Measurements from ENCODE around the gene LBX1.

The LBX1 gene

DNA sequence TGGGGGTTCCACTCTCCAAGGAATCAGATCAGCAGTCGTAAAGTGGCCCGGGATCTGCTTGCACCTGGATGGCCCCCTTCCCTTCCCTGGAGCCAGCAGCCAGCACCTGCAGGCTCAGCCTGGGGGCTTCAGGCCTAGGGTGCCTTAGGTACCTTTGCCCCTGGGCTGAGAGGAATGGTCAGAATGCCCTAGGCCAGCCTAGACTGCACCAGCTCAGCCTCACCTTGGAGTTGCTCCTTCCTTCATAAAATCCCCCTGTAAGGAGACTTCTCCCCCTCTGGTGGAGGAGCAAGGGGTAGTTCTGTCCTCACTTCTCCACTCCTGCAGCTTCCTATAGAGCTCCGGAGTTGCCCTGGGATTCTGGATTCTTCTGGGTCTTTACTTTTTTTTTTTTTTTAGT lies 32.4 kb upstream of the LBX1 start:
- Histone ChIP-seq H3K4me1 (ENCODE audit: insufficient read depth, low read length) (no peaks in the 10 kb centered on the region), H3K27ac (ENCODE audit: low read depth, low read length) (no peak overlapping the region), H3K4me3 (ENCODE audit: low read depth in 1 of 2, low read length in 2 of 2) (no peak overlapping the region), H3K9ac (ENCODE audit: low read length) (no peak overlapping the region), H3K27me3 (ENCODE audit: control insufficient read depth in 1 of 2, insufficient read depth in 2 of 2, low read length in 2 of 2) (peaks cover 4 to 14% of the 10 kb centered on the region in 2 donors), H3K36me3 (ENCODE audit: insufficient read depth, low read length) (no peaks in the 10 kb centered on the region), H3K9me3 (ENCODE audit: low read length) (peaks cover 5% of the 10 kb centered on the region)

DNA sequence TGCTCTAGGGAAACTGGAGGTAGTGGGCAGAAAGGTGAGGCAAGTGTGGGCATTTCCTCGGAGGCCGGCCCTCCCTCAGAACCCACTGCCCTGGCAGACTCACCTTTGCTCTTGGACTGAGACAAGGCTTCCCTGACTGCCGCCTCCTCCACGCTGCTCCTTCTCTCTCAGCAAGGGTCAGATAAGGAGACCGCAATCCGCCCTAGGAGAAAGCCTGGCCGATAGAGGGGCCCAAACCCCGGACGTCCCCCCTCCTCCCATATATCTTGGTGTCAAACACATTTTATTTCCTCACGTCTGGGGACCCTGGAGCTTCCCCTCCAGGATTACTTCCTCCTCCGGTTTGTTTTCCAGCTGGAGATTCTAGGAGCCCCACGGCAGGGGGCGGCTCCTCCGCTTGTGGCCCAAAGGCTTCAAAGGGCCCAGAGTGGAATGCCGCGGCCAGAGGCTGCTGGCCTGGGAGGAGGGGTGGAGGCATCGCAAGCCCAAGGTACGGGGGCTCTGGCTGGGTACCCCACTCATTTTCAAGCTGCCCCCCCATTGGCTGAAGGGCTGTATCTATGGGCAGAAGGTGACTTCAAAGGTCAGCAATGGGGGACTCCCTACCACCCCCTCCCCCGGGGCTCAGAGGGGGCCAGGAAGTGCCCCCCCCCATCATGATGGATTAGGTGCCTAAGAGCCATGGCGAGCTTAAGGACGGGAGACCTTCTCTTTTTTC lies 31.7 kb upstream of the LBX1 start:
- Histone ChIP-seq H3K27ac (ENCODE audit: low read depth, low read length) (no peak overlapping the region), H3K4me1 (ENCODE audit: insufficient read depth, low read length) (no peaks in the 10 kb centered on the region), H3K36me3 (ENCODE audit: insufficient read depth, low read length) (no peaks in the 10 kb centered on the region), H3K27me3 (ENCODE audit: control insufficient read depth in 1 of 2, insufficient read depth in 2 of 2, low read length in 2 of 2) (peaks cover 4 to 14% of the 10 kb centered on the region in 2 donors), H3K9me3 (ENCODE audit: low read length) (peaks cover 5% of the 10 kb centered on the region), H3K4me3 (ENCODE audit: low read depth in 1 of 2, low read length in 2 of 2) (no peak overlapping the region), H3K9ac (ENCODE audit: low read length) (no peak overlapping the region)

DNA sequence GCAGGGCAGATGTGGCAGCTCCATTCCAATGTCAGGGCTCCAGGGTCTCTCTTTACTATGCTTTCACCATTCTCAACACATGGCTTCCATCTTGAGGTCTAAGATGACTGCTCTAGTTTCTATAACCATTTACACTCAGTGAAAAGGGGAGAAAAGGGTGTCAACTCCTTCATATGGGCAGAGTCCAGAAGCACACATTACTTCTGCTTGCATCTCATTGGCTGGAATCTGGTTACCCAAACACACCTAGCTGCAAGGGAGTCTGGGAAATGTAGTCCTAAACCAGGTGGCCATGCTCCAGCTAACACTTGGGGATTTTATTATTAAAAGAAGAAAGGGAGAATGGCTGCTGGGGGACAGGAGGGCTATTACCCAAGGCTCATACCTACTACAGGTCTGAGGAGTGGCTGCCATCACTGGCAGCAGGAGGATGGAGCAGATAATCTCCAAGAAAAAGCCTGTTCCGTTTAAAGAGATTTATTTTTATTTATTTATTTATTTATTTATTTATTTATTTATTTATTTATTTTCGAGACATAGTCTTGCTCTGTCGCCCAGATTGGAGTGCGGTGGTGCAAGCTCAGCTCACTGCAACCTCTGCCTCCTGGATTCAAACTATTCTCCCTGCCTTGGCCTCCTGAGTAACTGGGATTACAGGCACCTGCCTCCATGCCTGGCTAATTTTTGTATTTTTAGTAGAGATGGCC lies 29.1 kb upstream of the LBX1 start:
- Histone ChIP-seq H3K27me3 (ENCODE audit: control insufficient read depth in 1 of 2, insufficient read depth in 2 of 2, low read length in 2 of 2) (peaks cover 4 to 16% of the 10 kb centered on the region in 2 donors), H3K4me3 (ENCODE audit: low read depth in 1 of 2, low read length in 2 of 2) (no peak overlapping the region), H3K27ac (ENCODE audit: low read depth, low read length) (no peak overlapping the region), H3K36me3 (ENCODE audit: insufficient read depth, low read length) (no peaks in the 10 kb centered on the region), H3K9me3 (ENCODE audit: low read length) (peaks cover 5% of the 10 kb centered on the region), H3K4me1 (ENCODE audit: insufficient read depth, low read length) (no peaks in the 10 kb centered on the region), H3K9ac (ENCODE audit: low read length) (no peak overlapping the region)

DNA sequence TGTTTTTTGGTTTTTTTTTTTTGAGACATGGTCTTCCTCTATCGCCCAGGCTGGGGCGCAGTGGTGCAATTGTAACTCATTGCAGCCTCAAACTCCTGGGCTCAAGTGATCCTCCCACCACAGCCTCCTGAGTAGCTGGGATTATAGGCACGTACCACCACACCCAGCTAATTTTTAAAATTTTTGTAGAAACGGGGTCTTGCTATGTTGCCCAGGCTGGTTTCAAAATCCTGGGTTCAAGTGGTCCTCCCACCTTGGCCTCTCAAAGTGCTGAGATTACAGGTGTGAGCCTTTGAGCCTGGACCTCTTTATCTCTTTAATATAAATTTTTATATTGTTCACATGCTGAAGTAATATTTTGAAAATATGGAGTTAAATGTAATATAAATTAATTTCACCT lies 28.2 kb upstream of the LBX1 start:
- H3K4me3 ChIP-seq (ENCODE audit: low read depth in 1 of 2, low read length in 2 of 2): no peak overlapping the region
- H3K9ac ChIP-seq (ENCODE audit: low read length): no peak overlapping the region
- H3K27me3 ChIP-seq (ENCODE audit: control insufficient read depth in 1 of 2, insufficient read depth in 2 of 2, low read length in 2 of 2): peaks cover 4 to 18% of the 10 kb centered on the region in 2 donors
- H3K36me3 ChIP-seq (ENCODE audit: insufficient read depth, low read length): no peaks in the 10 kb centered on the region
- H3K9me3 ChIP-seq (ENCODE audit: low read length): peaks cover 5% of the 10 kb centered on the region
- H3K4me1 ChIP-seq (ENCODE audit: insufficient read depth, low read length): no peaks in the 10 kb centered on the region
- no peak overlapping the region for H3K27ac ChIP-seq (ENCODE audit: low read depth, low read length)

DNA sequence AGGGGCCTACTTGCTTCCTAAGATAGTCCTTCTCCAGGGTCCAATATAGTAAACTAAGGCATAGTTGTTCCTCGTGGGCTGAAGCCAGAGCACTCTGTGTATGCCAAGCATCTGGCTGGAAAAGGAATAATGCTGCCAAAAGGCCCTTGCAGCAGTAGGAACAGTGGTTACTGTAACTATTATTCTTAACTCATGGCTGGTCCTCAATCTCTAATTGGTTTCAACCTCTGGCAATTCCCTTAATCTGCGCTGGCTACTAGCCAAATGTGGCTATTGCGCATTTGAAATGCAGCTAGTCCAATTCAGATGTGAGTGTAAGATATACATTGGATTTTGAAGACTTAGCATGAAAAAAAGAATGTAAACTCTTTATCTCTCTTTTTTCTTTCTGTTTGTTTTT lies 27.8 kb upstream of the LBX1 start:
- no peak overlapping the region for H3K27ac ChIP-seq (ENCODE audit: low read depth, low read length)
- H3K36me3 ChIP-seq (ENCODE audit: insufficient read depth, low read length): no peaks in the 10 kb centered on the region
- no peaks in the 10 kb centered on the region for H3K4me1 ChIP-seq (ENCODE audit: insufficient read depth, low read length)
- H3K9ac ChIP-seq (ENCODE audit: low read length): no peak overlapping the region
- H3K9me3 ChIP-seq (ENCODE audit: low read length): peaks cover 5% of the 10 kb centered on the region
- H3K27me3 ChIP-seq (ENCODE audit: control insufficient read depth in 1 of 2, insufficient read depth in 2 of 2, low read length in 2 of 2): peaks cover 4 to 15% of the 10 kb centered on the region in 2 donors
- H3K4me3 ChIP-seq (ENCODE audit: low read depth in 1 of 2, low read length in 2 of 2): no peak overlapping the region

DNA sequence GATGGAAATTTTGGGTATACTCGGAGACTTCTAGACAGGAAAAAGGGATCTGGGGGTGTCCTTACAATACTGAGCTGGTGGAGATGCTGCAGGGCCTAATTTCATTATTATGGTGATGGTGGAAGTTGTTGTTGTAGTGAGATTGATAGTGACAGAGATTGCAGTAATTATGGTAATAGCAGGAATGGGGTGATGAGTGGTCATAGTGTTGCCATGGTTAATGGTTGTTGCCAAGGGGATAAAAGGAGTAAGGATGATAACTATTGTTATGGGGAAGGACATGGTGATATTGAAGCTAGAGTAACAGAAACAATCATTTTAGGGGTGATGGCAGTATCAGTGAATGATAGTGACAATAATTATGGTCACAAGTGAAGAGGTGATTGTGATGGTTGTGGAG lies 27.1 kb upstream of the LBX1 start:
- peaks cover 4 to 13% of the 10 kb centered on the region in 2 donors for H3K27me3 ChIP-seq (ENCODE audit: control insufficient read depth in 1 of 2, insufficient read depth in 2 of 2, low read length in 2 of 2)

DNA sequence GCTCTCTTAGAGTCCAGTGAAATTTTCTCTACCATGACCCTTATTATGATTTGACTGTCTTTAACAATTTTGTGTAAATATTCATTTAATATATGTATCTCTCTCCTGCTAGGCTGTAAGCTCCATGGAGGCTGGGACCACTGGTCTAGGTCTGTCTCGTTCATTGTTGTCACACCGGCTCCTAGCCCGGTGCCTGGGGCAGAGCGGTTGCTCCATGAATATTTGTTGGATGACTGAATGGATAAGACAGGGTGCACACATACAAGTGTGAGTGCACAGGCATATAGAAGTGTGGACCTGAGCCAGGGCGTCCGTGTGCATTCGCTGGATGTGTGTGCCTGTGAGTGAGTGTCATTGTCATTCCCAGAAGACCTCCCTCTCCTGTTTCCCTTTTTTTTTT lies 20.9 kb upstream of the LBX1 start:
- Histone ChIP-seq H3K9me3 (ENCODE audit: low read length) (no peaks in the 10 kb centered on the region), H3K27ac (ENCODE audit: low read depth, low read length) (no peak overlapping the region), H3K4me3 (ENCODE audit: low read depth in 1 of 2, low read length in 2 of 2) (no peak overlapping the region), H3K4me1 (ENCODE audit: insufficient read depth, low read length) (no peaks in the 10 kb centered on the region), H3K36me3 (ENCODE audit: insufficient read depth, low read length) (no peaks in the 10 kb centered on the region), H3K27me3 (ENCODE audit: control insufficient read depth in 1 of 2, insufficient read depth in 2 of 2, low read length in 2 of 2) (peaks cover 4 to 14% of the 10 kb centered on the region in 2 donors), H3K9ac (ENCODE audit: low read length) (no peak overlapping the region)

More for the DNA sequence above, 27.1 kb upstream of the LBX1 start:
- peaks cover 5% of the 10 kb centered on the region for H3K9me3 ChIP-seq (ENCODE audit: low read length)
- no peak overlapping the region for H3K27ac ChIP-seq (ENCODE audit: low read depth, low read length)
- no peaks in the 10 kb centered on the region for H3K36me3 ChIP-seq (ENCODE audit: insufficient read depth, low read length)
- H3K9ac ChIP-seq (ENCODE audit: low read length): no peak overlapping the region
- no peak overlapping the region for H3K4me3 ChIP-seq (ENCODE audit: low read depth in 1 of 2, low read length in 2 of 2)
- no peaks in the 10 kb centered on the region for H3K4me1 ChIP-seq (ENCODE audit: insufficient read depth, low read length)

DNA sequence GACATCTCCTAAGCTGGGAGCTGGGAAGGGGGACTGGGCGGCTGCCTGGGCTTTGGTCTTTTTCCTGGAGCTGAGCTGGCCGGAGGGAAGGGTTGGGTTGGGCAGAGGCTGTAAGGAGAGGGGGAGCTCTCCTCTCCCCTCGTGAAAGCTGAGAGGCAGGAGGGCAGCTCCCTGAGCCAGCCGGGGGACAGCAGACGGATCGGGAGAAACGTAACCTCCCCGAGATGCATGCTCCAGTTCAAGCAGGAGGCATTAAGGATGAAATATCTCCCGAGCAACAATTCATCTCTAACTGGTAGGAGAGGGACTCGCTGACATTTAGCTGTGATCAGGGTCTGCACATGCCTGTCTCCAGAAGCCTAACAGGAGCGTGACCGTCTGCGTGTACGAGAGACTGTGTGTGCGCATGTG lies 19.9 kb upstream of the LBX1 start:
- H3K36me3 ChIP-seq (ENCODE audit: insufficient read depth, low read length): no peaks in the 10 kb centered on the region
- no peak overlapping the region for H3K27ac ChIP-seq (ENCODE audit: low read depth, low read length)
- H3K9me3 ChIP-seq (ENCODE audit: low read length): no peaks in the 10 kb centered on the region
- H3K27me3 ChIP-seq (ENCODE audit: control insufficient read depth in 1 of 2, insufficient read depth in 2 of 2, low read length in 2 of 2): peaks cover 4 to 14% of the 10 kb centered on the region in 2 donors
- peaks cover 2% of the 10 kb centered on the region for H3K4me1 ChIP-seq (ENCODE audit: insufficient read depth, low read length)
- no peak overlapping the region for H3K9ac ChIP-seq (ENCODE audit: low read length)
- no peak overlapping the region for H3K4me3 ChIP-seq (ENCODE audit: low read depth in 1 of 2, low read length in 2 of 2)

DNA sequence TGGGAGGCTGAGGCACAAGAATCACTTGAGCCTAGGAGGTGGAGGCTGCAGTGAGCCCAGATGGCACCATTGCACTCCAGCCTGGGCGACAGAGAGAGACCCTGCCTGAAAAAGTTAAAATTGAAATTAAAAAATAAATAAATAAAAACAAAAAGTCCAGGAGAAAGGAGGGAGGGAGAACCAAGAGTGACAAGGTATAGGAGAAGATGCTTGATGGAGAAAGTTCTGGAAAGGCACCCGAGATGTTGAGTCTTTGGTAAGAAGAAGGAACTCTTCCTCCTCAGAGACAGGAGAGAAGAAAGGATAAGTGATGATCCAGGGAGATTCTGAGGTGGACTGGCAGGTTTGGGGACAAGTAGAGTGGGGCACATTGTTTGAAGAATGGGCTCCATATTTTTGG lies 17.4 kb upstream of the LBX1 start:
- H3K4me3 ChIP-seq (ENCODE audit: low read depth in 1 of 2, low read length in 2 of 2): no peak overlapping the region
- H3K36me3 ChIP-seq (ENCODE audit: insufficient read depth, low read length): no peaks in the 10 kb centered on the region
- H3K27me3 ChIP-seq (ENCODE audit: control insufficient read depth in 1 of 2, insufficient read depth in 2 of 2, low read length in 2 of 2): peaks cover 4 to 18% of the 10 kb centered on the region in 2 donors
- H3K9ac ChIP-seq (ENCODE audit: low read length): no peak overlapping the region
- no peak overlapping the region for H3K27ac ChIP-seq (ENCODE audit: low read depth, low read length)
- peaks cover 4% of the 10 kb centered on the region for H3K4me1 ChIP-seq (ENCODE audit: insufficient read depth, low read length)
- no peaks in the 10 kb centered on the region for H3K9me3 ChIP-seq (ENCODE audit: low read length)

DNA sequence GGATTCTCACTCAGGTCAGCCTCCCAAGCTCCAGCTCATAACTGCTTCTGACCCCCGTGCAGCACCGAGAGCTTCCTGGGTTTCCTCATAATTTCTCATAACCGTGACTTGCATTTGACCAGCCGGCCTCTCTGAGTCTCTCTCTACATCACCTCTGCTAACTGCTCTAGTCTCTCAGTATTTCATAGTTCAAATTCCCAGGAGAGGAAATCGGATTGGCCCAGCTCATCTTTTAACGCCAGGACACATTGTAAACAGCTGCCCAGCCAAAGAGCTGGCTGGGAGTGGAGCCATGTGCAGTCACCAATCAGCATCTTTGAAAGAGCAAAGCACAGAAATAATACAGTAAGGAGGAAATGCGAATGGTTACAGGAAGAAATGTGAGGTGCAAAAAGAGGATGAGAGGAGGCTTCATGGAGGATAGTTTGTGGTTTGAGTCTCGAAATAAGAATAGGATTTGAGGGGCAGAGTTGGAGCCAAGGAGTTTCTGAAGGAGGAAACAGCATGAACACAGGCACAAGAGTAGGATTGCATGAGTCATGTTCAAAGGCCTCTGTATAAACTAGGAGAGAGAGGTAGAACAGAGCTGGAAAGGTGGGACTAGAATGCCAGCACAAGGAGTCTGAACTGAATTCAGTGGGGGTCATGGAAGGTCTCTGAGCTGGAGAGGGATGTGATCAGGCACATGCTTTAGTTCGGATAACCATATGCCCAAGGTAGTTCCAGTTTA lies 15.2 kb upstream of the LBX1 start:
- Histone ChIP-seq H3K9ac (ENCODE audit: low read length) (no peak overlapping the region), H3K27me3 (ENCODE audit: control insufficient read depth in 1 of 2, insufficient read depth in 2 of 2, low read length in 2 of 2) (peaks cover 4 to 18% of the 10 kb centered on the region in 2 donors), H3K36me3 (ENCODE audit: insufficient read depth, low read length) (no peaks in the 10 kb centered on the region), H3K27ac (ENCODE audit: low read depth, low read length) (no peak overlapping the region), H3K9me3 (ENCODE audit: low read length) (no peaks in the 10 kb centered on the region), H3K4me3 (ENCODE audit: low read depth in 1 of 2, low read length in 2 of 2) (no peak overlapping the region), H3K4me1 (ENCODE audit: insufficient read depth, low read length) (peaks cover 4% of the 10 kb centered on the region)

DNA sequence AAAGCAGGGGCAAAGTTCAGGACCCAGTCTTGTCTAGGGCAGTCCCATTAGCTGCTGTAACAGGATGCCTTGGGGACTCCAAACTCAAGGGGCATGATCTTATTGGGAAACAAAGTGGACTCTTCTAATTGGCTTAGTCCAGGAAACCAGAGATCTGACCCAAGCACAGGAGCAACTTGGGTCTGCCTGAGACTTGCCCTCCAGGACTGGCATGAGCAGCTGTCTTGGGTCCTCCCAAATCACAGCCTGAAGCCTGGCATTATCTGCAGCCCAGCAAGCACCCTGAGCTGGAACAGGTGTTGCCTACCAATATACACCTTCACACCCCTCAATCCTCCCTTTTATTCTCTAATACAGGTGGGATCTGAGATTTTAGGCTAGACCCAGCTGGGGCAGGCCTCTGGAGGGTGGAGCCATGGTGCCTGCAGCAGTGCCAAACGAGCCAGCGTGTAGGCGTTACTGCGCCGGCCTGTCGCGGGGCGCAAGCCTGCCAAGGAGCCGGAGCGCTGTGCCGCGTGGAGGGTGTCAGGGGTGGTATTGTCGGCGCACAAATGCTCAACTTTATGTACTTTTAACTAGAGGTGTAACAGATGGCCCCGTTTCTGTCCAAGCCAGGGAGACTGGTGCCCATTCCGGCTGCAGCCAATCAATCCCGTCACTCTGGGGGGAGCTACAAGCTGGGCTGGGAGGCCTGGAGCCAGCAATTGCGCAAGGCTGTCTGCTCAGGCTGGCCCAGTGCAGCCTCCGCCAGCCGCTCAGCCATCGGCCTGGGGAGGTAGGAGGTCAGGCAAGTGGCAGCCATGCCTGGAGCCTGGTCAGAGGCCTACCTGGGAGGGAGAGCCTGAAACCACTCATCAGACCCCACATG lies 12.8 kb upstream of the LBX1 start:
- no peak overlapping the region for H3K4me3 ChIP-seq (ENCODE audit: low read depth in 1 of 2, low read length in 2 of 2)
- no peak overlapping the region for H3K9ac ChIP-seq (ENCODE audit: low read length)
- H3K9me3 ChIP-seq (ENCODE audit: low read length): no peaks in the 10 kb centered on the region
- no peak overlapping the region for H3K27ac ChIP-seq (ENCODE audit: low read depth, low read length)
- no peaks in the 10 kb centered on the region for H3K36me3 ChIP-seq (ENCODE audit: insufficient read depth, low read length)
- H3K4me1 ChIP-seq (ENCODE audit: insufficient read depth, low read length): peaks cover 4% of the 10 kb centered on the region
- peaks cover 21 to 32% of the 10 kb centered on the region in 2 donors for H3K27me3 ChIP-seq (ENCODE audit: control insufficient read depth in 1 of 2, insufficient read depth in 2 of 2, low read length in 2 of 2)

Measured in muscle layer of colon (tissue), 2 donors.